ENCODE data around the gene VWA3A. TPM values are rescaled to one million over a fixed set of nuclear protein-coding genes. Genes with fewer than 3 reads are reported as not detected.

VWA3A gene
- total RNA-seq, 3 donors from 2014 or later = 0.29 to 2.3 TPM; not detected in 1

DNA sequence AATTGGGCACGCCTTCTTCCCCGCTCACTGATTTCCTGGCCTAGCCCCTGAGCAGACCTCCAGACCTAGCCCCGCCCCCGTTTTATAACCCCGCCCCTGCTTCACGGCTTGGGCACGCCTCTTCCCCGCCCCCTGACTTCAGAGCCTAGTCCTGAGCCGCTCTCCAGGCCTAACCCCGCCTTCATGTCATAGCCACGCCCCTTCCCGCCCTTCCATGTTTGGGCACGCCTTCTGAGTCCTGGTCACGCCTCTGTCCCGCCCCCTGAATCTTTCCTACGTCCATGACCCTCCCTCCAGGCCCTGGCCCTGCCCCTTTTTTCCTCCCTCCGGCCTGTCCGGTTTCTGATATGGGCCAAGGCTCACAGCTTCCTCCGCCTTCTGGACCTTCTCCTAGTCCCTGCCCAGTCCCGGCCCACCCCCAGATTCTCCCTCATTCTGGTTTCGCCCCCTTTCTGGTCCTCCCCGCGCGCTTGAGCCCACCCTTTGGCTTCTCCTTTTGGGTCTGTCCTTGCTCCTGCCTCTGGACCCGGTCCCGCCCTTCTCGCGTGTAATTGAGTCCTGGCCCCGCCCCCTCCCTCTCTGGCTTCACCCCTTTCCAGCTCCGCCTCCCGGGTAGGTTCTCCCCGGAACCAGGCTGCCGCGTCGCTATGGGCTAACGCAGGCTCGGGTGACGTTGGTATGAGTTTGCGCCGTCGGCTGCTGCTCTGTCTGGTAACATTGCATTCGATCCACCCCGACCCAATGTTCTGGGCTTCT, 98.6 kb downstream of the VWA3A start:
- Histone ChIP-seq H3K9me3 (no peaks in the 10 kb centered on the region), H3K27ac (peak overlapping the region; percentile 97 to 98), H3K4me3 (peak overlapping the region; percentile 38 to 68 (median 63)), H3K4me1 (peaks cover 9 to 11% of the 10 kb centered on the region in 2 donors), H3K27me3 (no peaks in the 10 kb centered on the region), H3K36me3 (no peaks in the 10 kb centered on the region)
- intact Hi-C loops (cut with DNase I; ENCODE audit: low total_unique reads) = no loop called here
- TF ChIP-seq CTCF (IDR thresholded peaks at IDR 0.05) = no peak
- peak; percentile 92 for TF ChIP-seq POLR2A (IDR thresholded peaks at IDR 0.05)
- TF ChIP-seq POLR2AphosphoS5 (IDR thresholded peaks at IDR 0.05) = peak; percentile 94 to 97 (median 94)
- DNase-seq (ENCODE audit: low spot score in 2 of 2) = peak; percentile 100

DNA sequence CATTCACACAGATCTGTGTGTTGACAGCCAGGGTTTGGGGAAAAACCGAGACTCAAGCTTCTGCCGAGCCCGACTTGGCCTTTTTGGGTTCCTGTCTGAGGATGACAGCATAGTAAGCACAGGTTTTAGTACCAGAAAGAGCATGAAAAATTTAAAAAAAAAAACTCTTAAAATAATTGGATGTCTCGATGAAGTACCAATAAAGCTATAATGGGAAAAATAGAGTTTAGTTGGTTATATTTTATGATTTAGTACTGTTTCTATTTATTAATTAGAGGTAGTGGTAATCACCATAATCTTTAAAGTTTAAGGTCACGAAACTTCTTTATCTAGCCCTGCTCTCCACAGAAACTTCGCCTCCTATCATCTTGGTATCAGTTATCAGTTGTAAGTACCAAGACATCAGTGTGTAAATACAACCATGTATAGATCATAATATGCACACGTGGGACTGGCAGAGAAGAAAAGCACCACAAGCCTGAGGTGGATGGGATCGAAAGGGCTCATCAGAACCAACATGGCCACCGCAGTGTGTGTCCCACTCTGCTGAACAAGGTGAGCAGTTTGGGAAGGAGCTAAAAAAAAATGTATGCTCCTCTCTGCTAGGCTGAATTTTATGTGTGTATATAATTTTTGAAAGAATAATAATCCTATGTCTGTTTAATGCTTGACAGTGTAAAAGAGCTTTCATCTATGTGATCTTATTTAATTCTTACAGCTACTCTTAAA, 99.4 kb downstream of the VWA3A start:
- peak overlapping the region; percentile 97 to 98 for H3K27ac ChIP-seq
- no peaks in the 10 kb centered on the region for H3K9me3 ChIP-seq
- peak overlapping the region; percentile 38 to 68 (median 63) for H3K4me3 ChIP-seq
- intact Hi-C loops (cut with DNase I; ENCODE audit: low total_unique reads) = no loop called here
- DNase-seq (ENCODE audit: low spot score in 2 of 2) = no peak
- TF ChIP-seq POLR2AphosphoS5 (IDR thresholded peaks at IDR 0.05) = no peak
- TF ChIP-seq POLR2A (IDR thresholded peaks at IDR 0.05) = no peak
- H3K4me1 ChIP-seq = peaks cover 9 to 11% of the 10 kb centered on the region in 2 donors
- no peaks in the 10 kb centered on the region for H3K36me3 ChIP-seq
- H3K27me3 ChIP-seq = no peaks in the 10 kb centered on the region

- Histone ChIP-seq H3K4me3 (peak overlapping the region; percentile 38 to 68 (median 63)), H3K36me3 (no peaks in the 10 kb centered on the region), H3K9me3 (no peaks in the 10 kb centered on the region), H3K27me3 (no peaks in the 10 kb centered on the region), H3K27ac (peak overlapping the region; percentile 97 to 98), H3K4me1 (peaks cover 9 to 11% of the 10 kb centered on the region in 2 donors)
- intact Hi-C loops (cut with DNase I; ENCODE audit: low total_unique reads) = no loop called here
- TF ChIP-seq POLR2AphosphoS5 (IDR thresholded peaks at IDR 0.05) = peak; percentile 37 to 68 (median 55)
- no peak for TF ChIP-seq POLR2A (IDR thresholded peaks at IDR 0.05)
- DNase-seq (ENCODE audit: low spot score in 2 of 2) = peak; percentile 78 to 90
Observed at GRCh38 chr16:22192261-22193062, 100.1 kb downstream of the VWA3A start.

GRCh38 chr16:22193063-22193411, 100.7 kb downstream of the VWA3A start:
- peak overlapping the region; percentile 97 to 98 for H3K27ac ChIP-seq
- no peaks in the 10 kb centered on the region for H3K9me3 ChIP-seq
- H3K4me3 ChIP-seq = peak overlapping the region in 1 of 3 donors; percentile 63
- intact Hi-C loops (cut with DNase I; ENCODE audit: low total_unique reads) = no loop called here
- DNase-seq (ENCODE audit: low spot score in 2 of 2) = no peak
- no peaks in the 10 kb centered on the region for H3K36me3 ChIP-seq
- H3K27me3 ChIP-seq = no peaks in the 10 kb centered on the region
- peaks cover 9 to 11% of the 10 kb centered on the region in 2 donors for H3K4me1 ChIP-seq
- no peak for TF ChIP-seq POLR2A (IDR thresholded peaks at IDR 0.05)
- TF ChIP-seq POLR2AphosphoS5 (IDR thresholded peaks at IDR 0.05) = no peak
- TF ChIP-seq CTCF (IDR thresholded peaks at IDR 0.05) = no peak

DNA sequence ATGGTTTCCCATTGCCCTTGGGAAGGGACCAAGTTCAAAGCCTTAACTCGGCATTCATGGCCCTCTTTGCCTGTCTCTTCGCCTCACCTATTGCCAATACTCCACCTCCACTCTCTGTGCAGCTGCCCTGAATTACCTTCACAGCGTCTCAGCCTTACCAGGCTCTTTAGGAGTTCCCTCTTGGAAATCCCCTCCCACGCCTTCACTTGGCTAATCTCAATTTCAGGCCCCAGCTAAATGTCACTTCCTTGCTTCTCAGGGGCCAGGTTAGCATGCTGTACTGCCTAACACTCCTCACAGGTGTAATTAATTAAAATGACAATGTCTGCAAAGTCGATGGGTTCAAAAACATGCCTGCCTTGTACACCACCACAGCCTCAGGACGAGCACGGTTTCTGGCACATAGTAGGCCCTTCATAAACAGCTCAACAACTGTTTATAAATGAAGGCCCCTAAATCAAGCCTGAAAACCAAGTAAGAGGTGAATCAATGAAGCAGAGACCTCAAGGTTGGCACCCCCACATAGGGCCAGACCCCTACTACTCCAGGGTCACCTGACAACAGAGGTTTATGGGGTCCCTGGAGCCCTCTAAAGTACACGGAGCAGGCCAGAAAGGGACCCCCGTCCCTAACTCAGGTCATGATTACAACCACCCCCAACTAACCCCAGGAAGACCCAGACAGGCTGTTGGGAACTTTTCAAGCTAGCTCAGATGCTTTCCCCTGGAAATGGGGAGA, 102.5 kb downstream of the VWA3A start:
- no peak for DNase-seq (ENCODE audit: low spot score in 2 of 2)
- Histone ChIP-seq H3K27me3 (no peaks in the 10 kb centered on the region), H3K9me3 (no peaks in the 10 kb centered on the region), H3K4me1 (peaks cover 0 to 3% of the 10 kb centered on the region in 2 donors), H3K36me3 (no peaks in the 10 kb centered on the region), H3K4me3 (no peak overlapping the region), H3K27ac (peak overlapping the region; percentile 81 to 87)
- intact Hi-C loops (cut with DNase I; ENCODE audit: low total_unique reads) = loop anchor here (5.0 kb wide), 1 partner anchor 97 kb away; no protein-coding TSS in a partner anchor
- no peak for TF ChIP-seq CTCF (IDR thresholded peaks at IDR 0.05)
- no peak for TF ChIP-seq POLR2AphosphoS5 (IDR thresholded peaks at IDR 0.05)
- TF ChIP-seq POLR2A (IDR thresholded peaks at IDR 0.05) = no peak

Measured in breast epithelium (tissue), 4 donors.